ENCODE data around the gene VCAN.

VCAN gene

GRCh38 chr5:83576341-83576740 lies 104.8 kb downstream of the VCAN start:
- no peak for DNase-seq

- no peak for DNase-seq
Observed at GRCh38 chr5:83577036-83577636, 105.6 kb downstream of the VCAN start.

- no peak for DNase-seq
Observed at GRCh38 chr5:83583859-83584258, 112.3 kb downstream of the VCAN start.

GRCh38 chr5:83586874-83587776 lies 115.6 kb downstream of the VCAN start:
- no peak for DNase-seq

- DNase-seq, result no peak
Observed at GRCh38 chr5:83589786-83590185, 118.2 kb downstream of the VCAN start.

GRCh38 chr5:83590966-83591365 lies 119.4 kb downstream of the VCAN start:
- DNase-seq, result no peak

- DNase-seq, result no peak
Observed at GRCh38 chr5:83595217-83595616, 123.7 kb downstream of the VCAN start.

- DNase-seq, result no peak
Observed at GRCh38 chr5:83608122-83608521, 136.6 kb downstream of the VCAN start.

GRCh38 chr5:83614841-83615240 lies 143.3 kb downstream of the VCAN start:
- DNase-seq, result no peak

- no peak for DNase-seq
Observed at GRCh38 chr5:83628360-83628759, 156.8 kb downstream of the VCAN start.
